HG03060 (cell line): ENCODE data around the gene MUC5B.

ENCODE experiments used
- ATAC-seq: cut with Tn5 transposase; IDR thresholded peaks from one replicate; pipeline ENCODE4 v1.9.1; 2021; ENCODE audit warnings: low read depth, moderate number of reproducible peaks; ENCODE audit not compliant: unreplicated experiment

MUC5B gene

DNA sequence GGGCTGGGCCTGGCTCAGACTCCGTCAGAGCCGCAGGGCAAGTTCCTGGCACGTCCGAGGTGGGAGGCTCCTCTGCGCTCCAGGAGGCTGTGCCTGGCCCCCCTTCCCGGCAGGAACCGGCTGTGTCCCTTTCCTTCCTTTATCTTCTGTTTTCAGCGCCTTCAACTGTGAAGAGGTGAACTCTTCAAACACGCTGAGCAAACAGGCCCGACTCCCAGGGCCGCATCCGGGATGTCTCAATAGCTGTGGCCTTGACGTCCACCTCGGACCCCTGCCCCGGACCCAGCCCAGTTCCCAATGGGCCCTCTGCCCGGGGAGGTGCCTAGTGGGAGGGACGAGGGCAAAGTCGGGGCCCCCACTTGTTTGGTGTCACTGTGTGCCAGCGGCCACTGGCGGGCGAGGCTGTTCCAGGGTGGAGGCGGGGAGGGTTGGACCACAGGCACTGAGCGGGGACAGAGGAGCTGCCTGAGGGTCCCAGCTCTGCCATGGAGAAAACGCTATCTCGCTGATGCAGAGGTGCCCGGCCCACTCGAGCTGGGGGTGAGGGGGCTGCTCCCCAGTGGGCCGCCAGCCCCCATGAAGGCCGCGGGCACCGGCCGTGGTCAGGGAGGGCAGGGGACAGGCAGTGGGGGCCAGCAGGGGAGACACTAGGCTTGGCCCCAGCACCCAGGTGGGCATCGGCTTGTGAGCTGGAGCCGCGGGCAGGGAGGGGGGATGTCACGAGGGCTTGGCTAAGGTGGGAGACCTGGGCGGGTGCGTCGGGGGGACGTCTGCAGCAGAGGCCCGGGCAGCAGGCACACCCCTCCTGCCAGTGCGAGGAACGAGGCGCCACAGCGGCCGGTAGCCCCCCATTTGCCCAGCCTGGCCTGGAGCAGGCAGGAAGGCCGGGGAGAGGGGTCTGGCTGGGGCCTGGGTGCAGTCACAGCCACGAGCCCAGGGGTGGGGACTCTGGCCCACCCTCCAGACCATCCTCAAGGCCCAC is 2.7 kb upstream of the MUC5B start:
- no peak for ATAC-seq

DNA sequence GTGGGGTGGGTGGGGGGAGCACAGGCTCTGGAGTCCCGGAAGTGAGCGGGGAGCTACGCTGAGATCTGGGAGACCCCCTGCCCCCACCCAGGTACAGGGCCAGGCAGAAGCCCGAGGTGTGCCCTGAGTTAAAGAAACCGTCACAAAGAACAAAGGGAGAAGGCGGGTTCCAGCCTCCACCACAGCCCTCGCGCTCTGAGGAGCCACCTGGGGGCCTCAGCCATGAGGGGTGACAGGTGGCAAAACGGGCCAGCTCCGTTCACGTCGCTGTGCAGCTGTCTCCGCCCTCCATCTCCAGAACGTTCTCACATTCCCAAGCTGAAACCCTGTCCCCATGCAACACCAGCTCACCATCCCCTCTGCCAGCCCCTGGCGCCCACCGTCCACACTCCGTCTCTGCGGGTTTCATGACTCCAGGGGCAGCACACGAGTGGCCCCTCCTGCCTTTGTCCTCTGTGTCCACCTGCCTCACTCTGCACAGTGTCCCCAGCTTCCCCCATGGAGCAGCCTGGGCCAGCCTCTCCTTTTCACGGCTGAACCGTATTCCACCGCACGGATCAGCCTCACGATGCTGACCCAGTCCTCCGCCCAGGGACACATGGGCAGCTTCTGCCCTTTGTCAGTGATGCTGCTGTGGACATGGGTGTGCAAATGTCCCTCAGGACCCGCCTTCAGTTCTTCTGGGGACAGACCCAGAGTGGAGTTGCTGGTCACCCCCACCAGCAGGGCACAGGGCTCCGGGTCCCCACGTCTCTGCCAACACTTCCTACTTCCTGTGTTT is 1.7 kb upstream of the MUC5B start:
- no peak for ATAC-seq

GRCh38 chr11:1221848-1222311 is 986 bp upstream of the MUC5B start:
- ATAC-seq = no peak

GRCh38 chr11:1223346-1224110 is 662 bp downstream of the MUC5B start:
- no peak for ATAC-seq

DNA sequence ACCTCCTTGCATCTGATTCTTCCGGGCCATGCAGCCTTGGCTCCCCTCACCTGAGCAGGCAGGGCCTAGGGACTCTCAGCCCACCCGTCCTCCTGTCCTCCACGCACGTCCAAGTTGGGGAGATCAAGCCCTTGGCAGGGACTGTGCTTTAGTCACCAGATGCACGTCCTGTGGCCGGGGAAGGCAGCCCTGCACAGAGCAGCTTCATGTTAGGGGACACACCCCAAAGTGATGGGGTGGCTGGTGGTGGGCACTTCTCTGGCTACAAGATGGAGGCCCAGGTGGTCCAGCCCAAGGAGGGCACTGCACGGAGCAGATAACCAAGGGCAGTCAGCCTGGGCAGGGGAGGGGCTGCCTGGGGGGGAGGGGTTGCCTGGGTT is 1.2 kb downstream of the MUC5B start:
- no peak for ATAC-seq

DNA sequence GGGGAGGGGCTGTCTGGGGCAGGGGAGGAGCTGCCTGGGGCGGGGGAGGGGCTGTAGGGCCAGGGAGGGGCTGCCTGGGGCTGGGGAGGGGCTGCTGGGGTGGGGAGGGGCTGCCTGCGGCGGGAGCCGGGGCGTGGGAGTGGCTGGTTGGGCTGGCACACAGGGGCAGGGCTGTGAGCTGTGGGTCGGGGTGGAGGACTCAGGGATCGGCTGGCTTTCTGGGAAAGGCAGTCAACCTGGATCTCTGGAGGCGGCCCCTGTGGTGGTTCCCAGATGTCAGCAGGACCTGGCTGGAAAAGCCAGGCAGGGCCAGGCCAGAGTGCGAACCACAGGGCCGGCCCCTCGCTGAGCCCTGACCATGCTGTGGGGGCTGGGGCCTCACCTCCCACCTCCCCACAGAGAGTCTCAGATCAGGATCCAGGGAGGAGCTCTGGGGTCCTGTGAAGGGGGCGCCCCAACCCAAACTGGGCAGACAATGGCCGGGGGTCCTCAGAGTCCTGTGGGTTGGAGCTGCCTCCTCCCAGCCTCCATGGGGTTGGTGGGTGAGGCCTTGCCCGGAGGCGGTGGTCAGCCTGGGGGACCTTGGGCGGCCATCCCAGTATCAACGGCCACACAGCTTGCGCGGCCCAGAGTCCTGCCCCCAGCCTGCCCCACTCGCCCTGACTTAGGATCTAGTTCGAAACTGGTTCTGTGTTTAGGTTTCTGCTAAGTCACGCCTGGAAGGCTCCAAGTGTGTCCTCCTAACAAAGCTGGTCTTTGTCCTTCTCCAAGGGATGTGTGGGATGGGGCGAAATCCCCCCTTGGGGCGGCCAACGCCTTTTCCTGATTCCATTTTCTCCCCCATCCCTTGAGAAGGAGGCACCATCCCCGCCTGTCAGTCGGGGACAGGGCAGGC is 1.9 kb downstream of the MUC5B start:
- ATAC-seq = no peak

GRCh38 chr11:1225386-1226225 is 2.7 kb downstream of the MUC5B start:
- ATAC-seq = no peak

DNA sequence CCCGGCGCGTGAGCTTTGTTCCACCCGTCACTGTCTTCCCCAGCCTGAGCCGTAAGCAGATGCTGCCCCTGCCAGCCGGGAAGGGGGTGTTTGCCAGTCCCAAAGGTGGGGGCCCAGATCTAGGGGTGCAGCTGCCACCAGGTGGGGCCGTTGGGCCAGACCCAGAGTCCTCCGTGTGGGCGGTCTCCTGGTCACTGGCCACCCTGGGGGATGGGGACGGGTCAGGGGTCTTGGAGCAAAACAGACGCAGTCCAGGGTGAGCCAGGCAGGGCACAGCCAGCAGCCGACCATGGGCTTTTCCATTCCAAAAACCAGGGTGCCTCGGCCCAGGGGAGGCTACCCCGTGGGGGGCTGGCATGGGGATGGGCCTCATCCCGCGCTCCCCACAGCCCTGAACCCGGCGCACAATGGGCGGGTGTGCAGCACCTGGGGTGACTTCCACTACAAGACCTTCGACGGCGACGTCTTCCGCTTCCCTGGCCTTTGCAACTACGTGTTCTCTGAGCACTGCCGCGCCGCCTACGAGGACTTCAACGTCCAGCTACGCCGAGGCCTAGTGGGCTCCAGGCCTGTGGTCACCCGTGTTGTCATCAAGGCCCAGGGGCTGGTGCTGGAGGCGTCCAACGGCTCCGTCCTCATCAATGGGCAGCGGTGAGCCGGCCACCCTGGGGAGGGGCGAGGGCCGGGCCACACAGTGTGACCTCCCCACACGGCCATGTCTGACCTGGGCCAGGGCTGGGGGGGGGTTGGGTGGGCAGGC is 3.5 kb downstream of the MUC5B start:
- ATAC-seq = no peak

DNA sequence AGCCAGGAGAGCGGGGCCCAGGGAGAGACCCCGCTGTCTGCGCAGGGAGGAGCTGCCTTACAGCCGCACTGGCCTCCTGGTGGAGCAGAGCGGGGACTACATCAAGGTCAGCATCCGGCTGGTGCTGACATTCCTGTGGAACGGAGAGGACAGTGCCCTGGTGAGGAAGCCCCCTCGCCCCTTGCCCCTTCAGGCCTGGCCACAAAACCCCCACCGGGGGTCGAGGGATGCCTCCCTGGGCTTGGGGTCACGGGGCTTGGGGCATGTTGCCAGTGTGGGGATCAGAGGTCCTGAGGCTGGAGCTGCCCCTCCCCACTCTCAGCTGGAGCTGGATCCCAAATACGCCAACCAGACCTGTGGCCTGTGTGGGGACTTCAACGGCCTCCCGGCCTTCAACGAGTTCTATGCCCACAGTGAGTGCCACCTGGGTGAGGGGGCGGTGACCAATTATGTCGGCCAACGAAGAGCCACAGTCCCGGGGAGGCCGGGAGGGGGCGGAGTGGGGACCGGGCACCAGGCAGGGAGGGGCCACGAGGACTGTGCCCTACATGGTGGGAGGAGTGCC is 4.2 kb downstream of the MUC5B start:
- no peak for ATAC-seq

DNA sequence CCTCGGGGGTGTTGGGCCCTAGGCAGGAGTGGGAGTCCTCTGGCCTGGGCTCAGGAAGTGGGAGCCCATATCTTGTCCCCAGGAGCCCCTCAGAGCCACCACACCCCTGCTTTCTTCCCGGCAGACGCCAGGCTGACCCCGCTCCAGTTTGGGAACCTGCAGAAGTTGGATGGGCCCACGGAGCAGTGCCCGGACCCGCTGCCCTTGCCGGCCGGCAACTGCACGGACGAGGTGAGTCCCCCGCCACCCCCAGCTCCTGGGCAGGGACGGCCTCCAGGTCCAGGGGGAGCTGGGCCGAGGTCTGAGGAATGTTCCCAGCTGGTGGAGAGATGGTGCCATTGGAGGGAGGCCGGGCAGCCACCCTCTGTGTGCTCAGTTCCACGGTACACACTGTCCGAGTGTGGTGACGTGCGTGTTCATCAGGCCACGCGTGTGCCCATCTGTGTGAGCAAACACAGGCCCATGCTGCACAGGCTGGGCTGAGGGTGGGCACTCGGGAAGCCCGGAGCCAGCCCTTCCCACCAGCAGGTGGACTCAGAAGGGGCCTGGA is 4.8 kb downstream of the MUC5B start:
- no peak for ATAC-seq

- ATAC-seq = no peak
Observed at GRCh38 chr11:1228101-1228821, 5.4 kb downstream of the MUC5B start.

GRCh38 chr11:1228921-1229451 is 6.1 kb downstream of the MUC5B start:
- ATAC-seq = no peak

DNA sequence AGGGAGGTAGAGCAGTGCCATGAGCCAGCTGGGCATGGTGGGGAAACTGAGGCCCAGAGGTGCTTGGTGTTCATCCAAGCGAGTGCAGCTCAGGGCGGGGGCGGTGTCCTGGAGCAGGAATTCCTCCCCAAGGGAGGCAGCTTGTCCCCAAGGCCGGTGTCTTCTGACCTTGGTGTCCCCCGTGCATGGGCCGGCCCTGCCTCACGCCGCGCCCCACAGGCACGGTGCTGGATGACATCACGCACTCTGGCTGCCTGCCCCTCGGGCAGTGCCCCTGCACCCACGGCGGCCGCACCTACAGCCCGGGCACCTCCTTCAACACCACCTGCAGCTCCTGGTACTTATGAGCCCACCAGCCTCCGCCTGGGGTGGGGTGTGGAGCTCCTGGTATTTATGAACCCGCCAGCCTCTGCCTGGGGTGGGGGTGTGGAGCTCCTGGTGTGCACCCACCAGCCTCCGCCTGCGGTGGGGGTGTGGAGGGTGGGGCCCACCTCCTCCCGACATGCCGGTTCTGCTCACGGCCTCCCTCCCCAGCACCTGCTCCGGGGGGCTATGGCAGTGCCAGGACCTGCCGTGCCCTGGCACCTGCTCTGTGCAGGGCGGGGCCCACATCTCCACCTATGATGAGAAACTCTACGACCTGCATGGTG is 6.7 kb downstream of the MUC5B start:
- no peak for ATAC-seq

DNA sequence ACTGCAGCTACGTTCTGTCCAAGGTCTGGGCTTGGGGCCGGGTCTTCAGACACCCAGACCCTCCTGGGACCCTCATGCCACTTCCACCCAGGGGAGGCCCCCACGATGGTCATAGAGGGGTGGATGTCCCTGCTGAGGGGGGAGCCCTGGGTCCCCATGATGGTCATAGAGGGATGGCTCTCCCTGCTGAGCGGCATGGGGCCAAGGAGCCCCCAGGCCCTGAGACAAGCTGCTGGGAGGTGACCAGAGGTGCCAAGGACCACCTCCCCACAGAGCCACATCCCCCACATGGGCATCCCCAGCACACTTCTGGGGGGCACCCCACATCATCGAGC is 7.2 kb downstream of the MUC5B start:
- no peak for ATAC-seq

DNA sequence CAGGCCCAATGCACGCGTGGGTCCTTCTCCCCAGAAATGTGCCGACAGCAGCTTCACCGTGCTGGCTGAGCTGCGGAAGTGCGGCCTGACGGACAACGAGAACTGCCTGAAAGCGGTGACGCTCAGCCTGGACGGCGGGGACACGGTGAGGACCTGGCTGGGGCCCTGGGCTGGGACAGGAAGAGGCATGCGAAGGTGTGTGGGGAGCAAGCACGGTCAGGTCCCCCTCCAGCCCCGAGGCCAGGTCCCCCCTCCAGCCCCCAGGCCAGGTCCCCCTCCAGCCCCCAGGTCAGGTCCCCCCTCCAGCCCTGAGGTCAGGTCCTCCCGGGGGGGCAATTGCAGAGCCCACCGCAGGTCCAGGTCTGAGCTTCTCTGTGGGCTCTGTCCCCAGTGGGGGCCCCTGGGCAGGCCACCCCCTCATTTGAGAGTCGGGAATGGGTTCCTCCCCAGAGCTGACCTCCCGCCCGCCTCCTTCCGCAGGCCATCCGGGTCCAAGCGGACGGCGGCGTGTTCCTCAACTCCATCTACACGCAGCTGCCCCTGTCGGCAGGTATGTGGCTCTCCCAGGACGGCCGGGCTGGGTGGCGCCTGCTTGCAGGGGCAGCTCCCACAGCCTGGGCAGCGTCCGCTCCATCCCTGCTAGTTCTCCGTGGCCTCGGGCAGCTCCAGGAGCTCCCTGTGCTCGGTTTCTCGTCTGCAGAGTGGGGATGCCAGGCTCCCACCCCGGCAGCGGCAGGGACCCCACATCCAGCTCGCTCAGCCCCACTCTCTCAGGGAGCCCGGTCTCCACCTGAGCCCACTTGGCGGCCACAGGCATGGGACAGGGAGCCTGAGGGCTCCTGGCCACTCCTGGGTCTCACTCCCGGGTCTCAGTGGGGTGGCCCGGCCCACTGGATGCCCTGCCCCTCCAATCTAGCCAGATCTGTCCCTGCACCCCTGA is 7.9 kb downstream of the MUC5B start:
- no peak for ATAC-seq
